ENCODE measurements around the gene PTPRF.

The PTPRF gene

GRCh38 chr1:43532716-43533115, 2.0 kb downstream of the PTPRF start:
- DNase-seq (ENCODE audit: low read depth): no peak
- no peak overlapping the region for H3K4me3 ChIP-seq (ENCODE audit: low read depth, low read length)
- TF ChIP-seq POLR2A (IDR thresholded peaks at IDR 0.05; ENCODE audit: extremely low read depth, insufficient read length) (no peak), CTCF (IDR thresholded peaks at IDR 0.05; ENCODE audit: low read depth, low read length) (no peak), MYC (IDR thresholded peaks at IDR 0.05; ENCODE audit: low read depth, low read length) (no peak), MAX (IDR thresholded peaks at IDR 0.05; ENCODE audit: low read depth, low read length) (no peak)

- TF ChIP-seq CTCF (IDR thresholded peaks at IDR 0.05; ENCODE audit: low read depth, low read length) (no peak), MAX (IDR thresholded peaks at IDR 0.05; ENCODE audit: low read depth, low read length) (no peak), POLR2A (IDR thresholded peaks at IDR 0.05; ENCODE audit: extremely low read depth, insufficient read length) (no peak), MYC (IDR thresholded peaks at IDR 0.05; ENCODE audit: low read depth, low read length) (no peak)
- no peak overlapping the region for H3K4me3 ChIP-seq (ENCODE audit: low read depth, low read length)
- no peak for DNase-seq (ENCODE audit: low read depth)
These were observed 2.9 kb downstream of the PTPRF start for GRCh38 chr1:43533584-43533983.

GRCh38 chr1:43534256-43534655, 3.6 kb downstream of the PTPRF start:
- no peak overlapping the region for H3K4me3 ChIP-seq (ENCODE audit: low read depth, low read length)
- TF ChIP-seq MYC (IDR thresholded peaks at IDR 0.05; ENCODE audit: low read depth, low read length): no peak
- no peak for TF ChIP-seq CTCF (IDR thresholded peaks at IDR 0.05; ENCODE audit: low read depth, low read length)
- no peak for TF ChIP-seq MAX (IDR thresholded peaks at IDR 0.05; ENCODE audit: low read depth, low read length)
- TF ChIP-seq POLR2A (IDR thresholded peaks at IDR 0.05; ENCODE audit: extremely low read depth, insufficient read length): no peak

GRCh38 chr1:43536196-43536863, 5.6 kb downstream of the PTPRF start:
- no peak for DNase-seq (ENCODE audit: low read depth)
- TF ChIP-seq MYC (IDR thresholded peaks at IDR 0.05; ENCODE audit: low read depth, low read length): no peak
- TF ChIP-seq POLR2A (IDR thresholded peaks at IDR 0.05; ENCODE audit: extremely low read depth, insufficient read length): no peak
- TF ChIP-seq MAX (IDR thresholded peaks at IDR 0.05; ENCODE audit: low read depth, low read length): no peak
- no peak for TF ChIP-seq CTCF (IDR thresholded peaks at IDR 0.05; ENCODE audit: low read depth, low read length)
- no peak overlapping the region for H3K4me3 ChIP-seq (ENCODE audit: low read depth, low read length)

More at GRCh38 chr1:43534256-43534655, 3.6 kb downstream of the PTPRF start:
- DNase-seq (ENCODE audit: low read depth): no peak

- DNase-seq (ENCODE audit: low read depth): no peak
- TF ChIP-seq MYC (IDR thresholded peaks at IDR 0.05; ENCODE audit: low read depth, low read length) (no peak), CTCF (IDR thresholded peaks at IDR 0.05; ENCODE audit: low read depth, low read length) (no peak), POLR2A (IDR thresholded peaks at IDR 0.05; ENCODE audit: extremely low read depth, insufficient read length) (no peak), MAX (IDR thresholded peaks at IDR 0.05; ENCODE audit: low read depth, low read length) (no peak)
- no peak overlapping the region for H3K4me3 ChIP-seq (ENCODE audit: low read depth, low read length)
These were observed 6.2 kb downstream of the PTPRF start for GRCh38 chr1:43536864-43537358.
